ENCODE data around the gene ITGB5. TPM values are rescaled to one million over a fixed set of nuclear protein-coding genes. Genes with fewer than 3 reads are reported as not detected.
A peak's percentile ranks its signal among the peaks of the same experiment; 100 is the strongest.

The ITGB5 gene
- total RNA-seq, 1 donor from 2014 or later: 139 TPM

DNA sequence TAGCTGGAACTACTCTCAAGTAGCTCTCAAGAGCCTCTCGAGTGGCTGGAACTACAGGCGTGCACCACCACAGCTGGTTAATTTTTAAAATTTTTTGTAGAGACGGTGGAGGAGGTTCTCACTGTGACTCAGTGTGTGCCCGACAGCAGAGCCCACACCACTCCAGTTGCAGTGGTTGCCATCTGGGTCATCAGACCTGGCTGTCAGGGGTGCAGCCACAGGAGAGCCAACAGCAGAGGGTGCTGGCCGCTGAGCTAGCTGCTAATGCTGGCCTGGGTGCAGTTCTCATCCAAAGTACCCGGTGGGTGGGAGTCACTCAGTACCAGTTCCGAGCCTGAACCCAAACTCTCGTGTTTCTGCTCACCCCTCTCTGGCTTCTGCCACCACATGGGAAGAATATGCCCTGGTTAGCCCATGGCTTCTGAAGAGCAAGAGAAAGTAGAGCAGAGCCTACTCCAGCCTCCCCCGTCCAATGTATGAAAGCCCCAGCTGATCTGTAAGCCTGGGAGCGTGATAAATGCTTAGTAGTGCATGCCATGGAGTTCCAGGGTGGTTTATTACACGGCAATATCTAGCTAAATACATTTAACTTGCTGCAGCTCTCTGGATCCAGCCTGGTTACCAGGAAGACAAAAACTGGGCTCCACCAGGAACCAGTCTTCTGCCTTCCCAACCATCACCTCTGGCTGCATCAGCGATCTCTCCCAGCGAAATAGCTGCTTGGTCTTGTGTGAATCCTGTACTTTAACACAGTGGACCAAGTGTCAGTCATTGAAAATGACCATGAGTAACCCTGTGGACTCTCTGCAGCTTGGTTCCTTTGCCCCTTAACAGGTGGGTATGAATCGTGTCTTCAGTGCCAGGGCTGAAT is 139.8 kb downstream of the ITGB5 start:
- H3K27me3 Mint-ChIP-seq (ENCODE audit: low read depth, unreplicated experiment): no peaks in the 10 kb centered on the region
- H2AFZ ChIP-seq (ENCODE audit: low read depth, low read length): no peak overlapping the region
- no peak overlapping the region for H3K4me2 ChIP-seq (ENCODE audit: low read length)
- H3K79me2 ChIP-seq (ENCODE audit: insufficient read depth, low read length): no peaks in the 10 kb centered on the region
- no peaks in the 10 kb centered on the region for H3K9me3 ChIP-seq (ENCODE audit: insufficient read depth, low read depth, low read length)
- no peak overlapping the region for H3K4me3 Mint-ChIP-seq (ENCODE audit: unreplicated experiment)
- H3K4me3 ChIP-seq (ENCODE audit: insufficient read depth, low read depth, low read length): no peak overlapping the region
- no peak overlapping the region for H3K9ac ChIP-seq (ENCODE audit: low read length)
- H3K27ac Mint-ChIP-seq (ENCODE audit: unreplicated experiment): no peak overlapping the region
- DNase-seq (ENCODE audit: low read depth) (no peak), FAIRE-seq (no peak)
- H3K9me3 Mint-ChIP-seq (ENCODE audit: unreplicated experiment): no peaks in the 10 kb centered on the region
- no peak overlapping the region for H3K27ac ChIP-seq (ENCODE audit: low read depth, low read length)
- no peaks in the 10 kb centered on the region for H3K4me1 ChIP-seq (ENCODE audit: insufficient read depth, low read length)
- peaks cover 22% of the 10 kb centered on the region for H3K36me3 ChIP-seq (ENCODE audit: insufficient read depth, low read length)
- peaks cover 21% of the 10 kb centered on the region for H3K4me1 Mint-ChIP-seq (ENCODE audit: low read depth, unreplicated experiment)
- H3K27me3 ChIP-seq (ENCODE audit: insufficient read depth, low read length): no peaks in the 10 kb centered on the region
- H3K36me3 Mint-ChIP-seq (ENCODE audit: low read depth, unreplicated experiment): peaks cover 2% of the 10 kb centered on the region
- peaks cover 4% of the 10 kb centered on the region for H4K20me1 ChIP-seq (ENCODE audit: insufficient read depth, low read length)
- TF ChIP-seq EZH2 (IDR thresholded peaks at IDR 0.05; ENCODE audit: insufficient read depth, low read length): no peak
- no peak for TF ChIP-seq CTCF (IDR thresholded peaks at IDR 0.05; ENCODE audit: insufficient read depth, low read depth, low read length)

GRCh38 chr3:124745756-124746155 is 141.4 kb downstream of the ITGB5 start:
- Mint-ChIP-seq H3K27me3 (ENCODE audit: low read depth, unreplicated experiment) (no peaks in the 10 kb centered on the region), H3K27ac (ENCODE audit: unreplicated experiment) (no peak overlapping the region), H3K9me3 (ENCODE audit: unreplicated experiment) (no peaks in the 10 kb centered on the region), H3K4me1 (ENCODE audit: low read depth, unreplicated experiment) (peaks cover 21% of the 10 kb centered on the region), H3K36me3 (ENCODE audit: low read depth, unreplicated experiment) (peaks cover 2% of the 10 kb centered on the region), H3K4me3 (ENCODE audit: unreplicated experiment) (no peak overlapping the region)
- no peak for FAIRE-seq
- no peak overlapping the region for H3K27ac ChIP-seq (ENCODE audit: low read depth, low read length)
- TF ChIP-seq CTCF (IDR thresholded peaks at IDR 0.05; ENCODE audit: insufficient read depth, low read depth, low read length) (no peak), EZH2 (IDR thresholded peaks at IDR 0.05; ENCODE audit: insufficient read depth, low read length) (no peak)
- H3K4me2 ChIP-seq (ENCODE audit: low read length): no peak overlapping the region
- no peaks in the 10 kb centered on the region for H3K79me2 ChIP-seq (ENCODE audit: insufficient read depth, low read length)
- H3K4me3 ChIP-seq (ENCODE audit: insufficient read depth, low read depth, low read length): no peak overlapping the region
- no peak for DNase-seq (ENCODE audit: low read depth)
- no peaks in the 10 kb centered on the region for H3K4me1 ChIP-seq (ENCODE audit: insufficient read depth, low read length)
- peaks cover 4% of the 10 kb centered on the region for H4K20me1 ChIP-seq (ENCODE audit: insufficient read depth, low read length)
- H3K27me3 ChIP-seq (ENCODE audit: insufficient read depth, low read length): no peaks in the 10 kb centered on the region
- H3K9ac ChIP-seq (ENCODE audit: low read length): no peak overlapping the region
- no peak overlapping the region for H2AFZ ChIP-seq (ENCODE audit: low read depth, low read length)
- peaks cover 27% of the 10 kb centered on the region for H3K36me3 ChIP-seq (ENCODE audit: insufficient read depth, low read length)
- no peaks in the 10 kb centered on the region for H3K9me3 ChIP-seq (ENCODE audit: insufficient read depth, low read depth, low read length)

DNA sequence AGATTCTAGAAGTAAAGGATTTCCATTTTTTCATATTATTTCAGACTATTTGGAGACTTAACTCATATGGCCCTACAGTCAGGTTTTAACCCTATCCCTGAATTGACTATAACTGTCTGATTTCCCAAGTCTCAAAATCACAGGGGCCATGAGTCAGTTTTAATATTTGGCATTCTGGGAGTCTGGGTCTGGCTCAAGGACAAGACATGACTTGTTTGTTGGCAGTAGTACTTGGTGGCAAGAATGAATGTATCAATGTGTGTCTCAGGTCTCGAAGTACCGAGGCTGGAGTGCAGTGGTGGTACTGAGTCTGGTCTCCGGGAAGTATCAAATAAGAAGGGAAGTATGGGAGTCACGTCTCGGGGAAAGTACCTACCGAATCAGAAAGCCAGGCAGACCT is 146.1 kb downstream of the ITGB5 start:
- Histone ChIP-seq H3K27me3 (ENCODE audit: insufficient read depth, low read length) (no peaks in the 10 kb centered on the region), H3K36me3 (ENCODE audit: insufficient read depth, low read length) (peaks cover 51% of the 10 kb centered on the region), H4K20me1 (ENCODE audit: insufficient read depth, low read length) (peaks cover 5% of the 10 kb centered on the region), H3K27ac (ENCODE audit: low read depth, low read length) (no peak overlapping the region), H3K4me3 (ENCODE audit: insufficient read depth, low read depth, low read length) (no peak overlapping the region), H3K4me2 (ENCODE audit: low read length) (no peak overlapping the region), H3K9ac (ENCODE audit: low read length) (no peak overlapping the region), H2AFZ (ENCODE audit: low read depth, low read length) (no peak overlapping the region), H3K9me3 (ENCODE audit: insufficient read depth, low read depth, low read length) (no peaks in the 10 kb centered on the region), H3K79me2 (ENCODE audit: insufficient read depth, low read length) (peaks cover 23% of the 10 kb centered on the region), H3K4me1 (ENCODE audit: insufficient read depth, low read length) (no peaks in the 10 kb centered on the region)
- Mint-ChIP-seq H3K27ac (ENCODE audit: unreplicated experiment) (no peak overlapping the region), H3K27me3 (ENCODE audit: low read depth, unreplicated experiment) (no peaks in the 10 kb centered on the region), H3K36me3 (ENCODE audit: low read depth, unreplicated experiment) (peaks cover 11% of the 10 kb centered on the region), H3K9me3 (ENCODE audit: unreplicated experiment) (no peaks in the 10 kb centered on the region), H3K4me3 (ENCODE audit: unreplicated experiment) (no peak overlapping the region), H3K4me1 (ENCODE audit: low read depth, unreplicated experiment) (peaks cover 14% of the 10 kb centered on the region)
- TF ChIP-seq CTCF (IDR thresholded peaks at IDR 0.05; ENCODE audit: insufficient read depth, low read depth, low read length): no peak
- FAIRE-seq (no peak), DNase-seq (ENCODE audit: low read depth) (peak; percentile 50)
